ENCODE results near the gene SIDT2. TPM values are rescaled to one million over a fixed set of nuclear protein-coding genes. Genes with fewer than 3 reads are reported as not detected.

The SIDT2 gene
- polyA plus RNA-seq, 6 donors from 2014 or later, result 19.2 to 126 (median 80.7) TPM

DNA sequence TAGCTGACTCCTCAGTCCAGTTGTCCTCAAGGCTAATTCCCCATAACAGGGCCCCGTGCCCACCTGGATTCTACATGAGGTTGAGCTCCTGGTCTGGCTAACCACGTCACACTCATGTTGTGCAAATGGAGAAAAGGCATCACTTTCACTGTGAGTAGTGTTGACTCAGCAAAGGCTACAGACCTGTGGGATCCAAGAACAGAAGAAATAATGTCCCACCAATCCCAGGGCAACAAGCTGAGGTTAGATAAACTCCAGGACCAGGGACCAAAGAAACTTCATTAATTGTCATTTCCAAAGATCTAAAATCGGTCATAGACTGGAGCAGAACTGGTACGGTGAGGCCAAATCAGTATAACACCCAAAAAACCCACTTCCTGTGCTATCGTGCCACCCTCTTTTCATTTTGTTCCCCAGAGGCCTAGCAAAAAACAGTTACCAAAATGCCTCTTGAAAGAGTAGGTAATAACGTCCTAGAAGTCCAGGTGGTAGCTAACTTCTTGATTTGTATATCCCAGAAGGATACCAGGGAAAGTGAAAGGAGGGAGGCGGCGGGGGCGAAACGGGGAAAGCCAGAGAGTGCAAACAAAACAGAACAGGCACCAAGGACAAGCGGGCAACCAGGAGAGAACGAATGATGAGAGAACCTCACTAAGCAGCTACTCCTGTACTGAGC lies 51.9 kb downstream of the SIDT2 start:
- H3K9me3 Mint-ChIP-seq, result no peaks in the 10 kb centered on the region
- peaks cover 35 to 64% (median 63%) of the 10 kb centered on the region in 3 donors for H3K4me1 Mint-ChIP-seq
- H3K27ac Mint-ChIP-seq, result peak overlapping the region; percentile 38 to 99 (median 96)
- DNase-seq, result peak; percentile 61
- H3K36me3 Mint-ChIP-seq, result peaks cover 10 to 23% of the 10 kb centered on the region in 2 donors
- peak; percentile 37 to 39 for ATAC-seq (ENCODE audit: low read depth in 2 of 2)
- H3K4me3 Mint-ChIP-seq, result peak overlapping the region; percentile 95 to 99 (median 98)
- H3K27me3 Mint-ChIP-seq, result no peaks in the 10 kb centered on the region

DNA sequence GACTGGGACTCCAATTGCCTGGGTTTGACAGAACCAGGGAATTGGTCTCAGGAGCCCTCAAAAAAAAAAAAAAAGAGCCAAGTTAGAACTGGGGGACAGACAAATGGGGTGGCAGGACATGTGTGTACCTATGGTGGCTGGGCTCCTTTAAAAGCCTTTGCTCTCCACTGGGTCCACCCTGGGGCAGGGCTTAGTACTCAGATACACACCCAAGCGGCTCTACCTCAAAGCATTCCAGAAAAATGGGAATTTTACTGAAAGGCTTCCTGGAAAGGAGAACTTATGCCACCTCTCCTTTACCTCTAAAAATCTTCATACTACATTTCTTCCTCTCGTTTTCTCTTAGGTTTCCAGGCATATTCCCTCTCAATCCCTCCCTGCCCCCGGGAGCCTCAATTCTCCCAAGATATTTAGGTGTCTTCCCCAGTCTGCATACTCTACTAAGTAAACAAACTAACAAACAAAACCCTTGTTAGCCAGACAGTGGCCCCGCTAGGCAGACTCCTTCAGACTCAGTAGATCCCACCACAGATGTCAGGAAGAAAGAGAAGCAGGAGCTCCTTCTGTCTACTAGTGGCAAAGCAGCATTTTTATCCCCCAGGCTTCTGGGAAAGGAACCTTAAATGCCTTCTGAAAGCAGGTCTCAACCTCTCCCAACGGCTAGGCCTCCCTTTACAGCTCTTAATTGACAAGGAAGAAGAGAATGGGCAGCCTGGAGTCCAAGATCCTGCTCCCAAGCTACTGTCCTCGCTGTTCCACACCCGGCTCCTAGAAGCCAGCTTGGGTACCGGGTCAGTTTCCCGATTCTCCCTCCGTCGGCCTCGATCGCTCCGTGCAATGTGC lies 52.7 kb downstream of the SIDT2 start:
- peak overlapping the region; percentile 58 to 99 (median 96) for H3K27ac Mint-ChIP-seq
- DNase-seq (no peak), ATAC-seq (ENCODE audit: low read depth in 2 of 2) (no peak)
- no peaks in the 10 kb centered on the region for H3K27me3 Mint-ChIP-seq
- H3K4me3 Mint-ChIP-seq, result peak overlapping the region; percentile 95 to 99 (median 98)
- H3K4me1 Mint-ChIP-seq, result peaks cover 35 to 64% (median 59%) of the 10 kb centered on the region in 3 donors
- peaks cover 10 to 23% of the 10 kb centered on the region in 2 donors for H3K36me3 Mint-ChIP-seq
- H3K9me3 Mint-ChIP-seq, result no peaks in the 10 kb centered on the region

DNA sequence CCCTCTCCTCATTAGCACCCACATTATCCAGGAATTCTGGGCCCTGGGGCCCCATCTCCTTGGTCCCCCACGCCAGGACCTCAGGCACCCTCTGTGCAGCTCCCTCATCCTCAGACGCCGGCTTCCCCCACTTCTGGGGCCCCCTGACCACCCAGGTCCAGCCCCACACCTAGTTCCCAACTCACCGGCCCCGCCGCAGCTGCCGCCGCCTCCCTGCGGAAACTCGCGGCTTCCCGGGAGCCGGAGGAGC lies 53.2 kb downstream of the SIDT2 start, which contains the start of gene PCSK7:
Gene PCSK7 (minus strand): TSS at position 232 of the 250 bp plus-strand sequence. CDS start 2,229 bp downstream, outside the sequence.
- peaks cover 11 to 18% of the 10 kb centered on the region in 2 donors for H3K36me3 Mint-ChIP-seq
- peak within 1 kb of the TSS; percentile 98 to 100 (median 99) for H3K27ac Mint-ChIP-seq
- DNase-seq, result no peak
- H3K9me3 Mint-ChIP-seq, result no peaks in the 10 kb centered on the region
- H3K4me3 Mint-ChIP-seq, result peak within 1 kb of the TSS; percentile 95 to 100 (median 99)
- H3K27me3 Mint-ChIP-seq, result no peaks in the 10 kb centered on the region
- ATAC-seq (ENCODE audit: low read depth in 2 of 2), result no peak
- H3K4me1 Mint-ChIP-seq, result peaks cover 31 to 58% (median 53%) of the 10 kb centered on the region in 3 donors

DNA sequence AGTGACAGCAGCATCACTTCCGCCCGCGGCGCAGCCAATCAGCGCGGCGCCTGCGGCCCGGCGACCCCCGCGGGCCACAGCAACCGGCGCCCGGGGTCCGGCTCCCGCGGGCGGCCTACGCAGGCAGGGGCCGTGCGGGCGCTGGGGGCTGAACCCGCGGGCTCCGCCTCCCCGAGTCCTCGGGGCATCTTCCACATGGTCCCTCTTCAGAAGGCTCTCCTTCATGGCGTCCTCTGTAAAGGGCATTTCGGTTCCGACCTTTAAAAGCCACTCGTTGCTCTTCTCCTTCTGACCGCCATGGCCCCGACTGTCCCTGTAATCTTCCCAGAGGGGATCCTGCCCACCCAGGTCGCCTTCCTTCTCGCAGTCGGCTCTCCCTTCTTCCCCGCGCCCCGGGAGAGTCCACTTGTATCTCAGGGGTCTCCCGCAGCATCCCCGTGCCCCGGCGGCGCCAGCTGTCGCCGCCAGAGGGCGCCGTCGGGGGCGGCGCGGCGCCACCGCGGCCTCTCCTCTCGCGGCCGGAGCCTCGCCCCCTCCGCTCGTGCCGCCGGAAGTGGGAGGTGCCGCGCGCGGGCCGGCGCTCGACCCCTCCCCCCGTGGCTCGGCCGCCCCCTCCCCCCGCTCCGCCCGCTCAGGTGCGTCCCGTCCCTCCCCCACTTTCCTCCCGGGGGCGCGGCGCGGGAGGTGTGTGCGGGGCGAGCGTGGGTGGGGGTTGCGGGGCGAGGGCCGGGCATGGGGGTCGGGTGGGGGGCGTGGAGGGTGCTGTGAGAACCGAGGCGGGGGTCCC lies 53.7 kb downstream of the SIDT2 start, which contains the start of gene RNF214:
Gene RNF214 (plus strand): TSS at position 580 of the 787 bp plus-strand sequence. CDS start 1,602 bp downstream, outside the sequence.
- Mint-ChIP-seq H3K4me3 (peak within 1 kb of the TSS; percentile 95 to 100 (median 99)), H3K27ac (peak within 1 kb of the TSS; percentile 98 to 100 (median 99)), H3K9me3 (no peaks in the 10 kb centered on the region), H3K36me3 (peaks cover 12 to 16% of the 10 kb centered on the region in 2 donors), H3K27me3 (no peaks in the 10 kb centered on the region), H3K4me1 (peaks cover 31 to 57% (median 53%) of the 10 kb centered on the region in 3 donors)
- peak; percentile 86 for ATAC-seq (ENCODE audit: low read depth in 2 of 2)
- peak; percentile 74 for DNase-seq

DNA sequence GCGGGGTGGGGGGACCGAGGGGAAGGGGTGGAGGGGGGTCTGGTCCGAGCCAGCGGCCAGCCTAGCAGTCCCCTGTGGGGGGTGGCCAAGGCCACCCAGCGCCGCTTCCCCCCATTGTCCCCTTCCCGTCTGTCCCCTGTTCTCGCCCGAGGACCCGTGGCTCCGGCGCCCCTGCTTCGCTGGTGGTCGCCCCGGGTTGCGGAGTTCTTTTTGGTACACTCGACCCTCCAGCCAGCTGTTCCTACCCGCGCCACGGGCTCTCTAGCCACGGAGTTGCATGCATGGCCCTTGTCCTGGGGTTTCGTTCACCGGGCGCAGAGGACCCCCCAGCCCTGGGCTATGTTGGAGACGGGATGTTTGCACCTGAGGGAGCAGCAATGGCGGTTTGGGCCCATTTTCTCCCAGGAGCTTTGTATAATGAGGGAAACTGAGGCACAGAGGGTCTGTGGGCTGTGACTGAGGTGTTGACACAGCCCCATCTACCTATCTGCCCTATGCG lies 54.4 kb downstream of the SIDT2 start:
- ATAC-seq (ENCODE audit: low read depth in 2 of 2), result no peak
- H3K4me3 Mint-ChIP-seq, result peak overlapping the region; percentile 85 to 98 (median 89)

DNA sequence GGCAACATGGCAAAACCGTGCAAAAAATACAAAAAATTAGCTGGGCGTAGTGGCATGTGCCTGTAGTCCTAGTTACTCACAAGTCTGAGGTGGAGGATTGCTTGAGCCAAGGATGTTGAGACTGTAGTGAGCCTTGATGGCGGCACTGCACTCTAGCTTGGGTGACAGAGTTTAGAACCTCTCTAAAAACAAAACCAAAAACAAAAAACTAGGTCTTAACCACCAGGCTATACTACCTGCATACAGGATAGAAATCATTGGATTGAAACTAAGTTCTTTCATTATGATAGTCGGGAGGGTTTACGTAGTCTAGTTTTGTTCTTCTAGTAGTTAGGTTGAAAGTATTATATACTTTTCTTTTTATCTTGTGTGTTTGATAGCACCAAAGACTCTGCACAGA lies 59.7 kb downstream of the SIDT2 start:
- Mint-ChIP-seq H3K36me3 (peaks cover 7 to 14% of the 10 kb centered on the region in 2 donors), H3K4me1 (peaks cover 1 to 13% (median 11%) of the 10 kb centered on the region in 3 donors), H3K9me3 (no peaks in the 10 kb centered on the region), H3K4me3 (no peak overlapping the region), H3K27ac (peak overlapping the region in 1 of 6 donors; percentile 39), H3K27me3 (no peaks in the 10 kb centered on the region)
- ATAC-seq (ENCODE audit: low read depth in 2 of 2), result no peak
- no peak for DNase-seq

More for the DNA sequence above, 54.4 kb downstream of the SIDT2 start:
- Mint-ChIP-seq H3K36me3 (peaks cover 10 to 14% of the 10 kb centered on the region in 2 donors), H3K9me3 (no peaks in the 10 kb centered on the region), H3K27ac (peak overlapping the region; percentile 76 to 99 (median 92)), H3K27me3 (no peaks in the 10 kb centered on the region), H3K4me1 (peaks cover 31 to 56% (median 50%) of the 10 kb centered on the region in 3 donors)
- no peak for DNase-seq

DNA sequence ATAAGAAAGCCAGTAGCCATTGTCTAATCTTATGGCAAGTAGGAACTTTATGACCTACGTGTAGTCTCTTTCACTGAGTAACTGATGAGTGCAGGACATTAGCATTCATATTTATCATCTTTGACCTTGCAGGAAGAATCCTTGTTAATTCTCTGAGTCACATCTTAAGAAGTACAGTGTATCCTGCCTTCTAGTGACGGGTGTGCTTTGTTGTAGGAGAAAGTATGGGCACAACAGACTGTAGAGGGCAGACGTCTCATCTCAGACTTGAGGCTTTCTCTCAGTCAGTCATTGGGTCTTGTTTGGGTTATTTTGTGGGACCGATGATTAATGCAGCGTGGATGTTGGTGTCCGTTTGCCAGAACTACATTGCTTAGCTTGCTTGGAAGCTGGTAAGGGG lies 60.8 kb downstream of the SIDT2 start:
- ATAC-seq (ENCODE audit: low read depth in 2 of 2), result no peak

More for the DNA sequence above, 60.8 kb downstream of the SIDT2 start:
- H3K27me3 Mint-ChIP-seq, result no peaks in the 10 kb centered on the region
- no peak for DNase-seq
- H3K4me1 Mint-ChIP-seq, result peaks cover 0 to 2% (median 2%) of the 10 kb centered on the region in 3 donors
- H3K27ac Mint-ChIP-seq, result no peak overlapping the region
- H3K36me3 Mint-ChIP-seq, result peaks cover 10 to 14% of the 10 kb centered on the region in 2 donors
- H3K9me3 Mint-ChIP-seq, result no peaks in the 10 kb centered on the region
- no peak overlapping the region for H3K4me3 Mint-ChIP-seq

Other genes starting within 250 kb of the SIDT2 start
- 10 to 100 TPM; 27.7 to 52.1 (median 35.6) TPM for gene SIK3, start 80.3 kb upstream of the SIDT2 start, polyA plus RNA-seq (ENCODE audit: low read depth in 6 of 6)
- gene PAFAH1B2, start 34.5 kb upstream of the SIDT2 start, polyA plus RNA-seq (ENCODE audit: low read depth in 6 of 6), result 10 to 100 TPM; 18.0 to 23.3 (median 20.9) TPM
- 10 to 100 TPM in 2 of 6 donors, 1 to 10 TPM in 3, not detected in 1; 5.2 to 11.5 (median 6.8) TPM for gene TAGLN, start 20.6 kb downstream of the SIDT2 start, polyA plus RNA-seq (ENCODE audit: low read depth in 6 of 6)
- 10 to 100 TPM; 27.8 to 61.9 (median 32.2) TPM for gene PCSK7, start 53.3 kb downstream of the SIDT2 start, polyA plus RNA-seq (ENCODE audit: low read depth in 6 of 6)
- gene RNF214, start 53.9 kb downstream of the SIDT2 start, polyA plus RNA-seq (ENCODE audit: low read depth in 6 of 6), result 10 to 100 TPM in 4 of 6 donors, 1 to 10 TPM in 2; 1.4 to 15.5 (median 13.4) TPM
- gene BACE1-AS, start 112.6 kb downstream of the SIDT2 start, polyA plus RNA-seq (ENCODE audit: low read depth in 6 of 6), result 1 to 10 TPM in 1 of 6 donors, under 1 TPM in 3, not detected in 2; 0.29 to 1.2 (median 0.58) TPM
- gene BACE1, start 137.5 kb downstream of the SIDT2 start, polyA plus RNA-seq (ENCODE audit: low read depth in 6 of 6), result 1 to 10 TPM in 1 of 6 donors, under 1 TPM in 2, not detected in 3; 0.05 to 1.0 (median 0.07) TPM
- gene CEP164, start 149.1 kb downstream of the SIDT2 start, polyA plus RNA-seq (ENCODE audit: low read depth in 6 of 6), result 10 to 100 TPM in 4 of 6 donors, 1 to 10 TPM in 2; 4.7 to 24.4 (median 13.6) TPM

Measured in naive B cell (primary cell).